Vagina (tissue), 2 donors: Measurements from ENCODE around the gene RAB23. TPM values are rescaled to one million over a fixed set of nuclear protein-coding genes. Genes with fewer than 3 reads are reported as not detected.

Experiments
- DNase-seq, 2 donors: peaks; one replicate each; pipeline ENCODE4 v3.0.0-alpha.2; 2017; ENCODE audit errors: extremely low spot score in 2 of 2
- H3K27ac ChIP-seq: fragments of 200-600 bp; sonication (generic); one replicate; pipeline ENCODE4 v1.5.1; 2019
- H3K27me3 ChIP-seq: fragments of 200-600 bp; sonication (generic); one replicate; pipeline ENCODE4 v1.5.1; 2019
- H3K36me3 ChIP-seq, 2 donors: fragments of 200-600 bp; sonication (generic); one replicate each; pipeline ENCODE4 v1.5.1; 2017 to 2019
- H3K4me1 ChIP-seq: fragments of 200-600 bp; sonication (generic); one replicate; pipeline ENCODE4 v1.5.1; 2019
- H3K4me3 ChIP-seq, 2 donors: fragments of 200-600 bp; sonication (generic); 1 replicate in 1 of 2; 2 replicates in 1 of 2; pipeline ENCODE4 v1.5.1; 2016 to 2019
- H3K9me3 ChIP-seq: fragments of 200-600 bp; sonication (generic); one replicate; pipeline ENCODE4 v1.5.1; 2019
- POLR2A ChIP-seq, 2 donors: fragments of 450-650 bp; IDR thresholded peaks; one replicate each; pipeline ENCODE4 v1.6.1; 2017; ENCODE audit warnings: antibody characterized with exemption in 2 of 2, mild to moderate bottlenecking in 2 of 2, moderate library complexity in 2 of 2
- POLR2AphosphoS5 ChIP-seq, 2 donors: sonication (generic); formaldehyde crosslinking; IDR thresholded peaks; one replicate each; pipeline ENCODE4 v1.9.0; 2017; ENCODE audit warnings: antibody characterized with exemption in 2 of 2, mild to moderate bottlenecking in 2 of 2, low read depth in 1 of 2; ENCODE audit not compliant: insufficient read depth in 1 of 2
- intact Hi-C: fragments of 100-400 bp; cut with DNase I; formaldehyde crosslinking; loops from one replicate; pipeline ENCODE4 v1.15.1; 2023
- total RNA-seq: library from RNA; depleted of rRNA; stranded (reverse); fragments of >200 nt; gene quantifications from one replicate; pipeline ENCODE4 v1.2.3, GENCODE V29; 2016
- TF ChIP-seq, protein P1 (sequence below), 3 experiments: fragments of 450-650 bp in 2 of 3; fragments of 200-600 bp in 1 of 3; sonication (generic) in 1 of 3; IDR thresholded peaks; one replicate each; pipeline ENCODE4 v1.5.1; 2017 to 2019; ENCODE audit warnings: antibody characterized with exemption in 3 of 3, mild to moderate bottlenecking in 2 of 3, moderate library complexity in 2 of 3

RAB23 gene
- total RNA-seq, 1 donor from 2014 or later, result 31.4 TPM

DNA sequence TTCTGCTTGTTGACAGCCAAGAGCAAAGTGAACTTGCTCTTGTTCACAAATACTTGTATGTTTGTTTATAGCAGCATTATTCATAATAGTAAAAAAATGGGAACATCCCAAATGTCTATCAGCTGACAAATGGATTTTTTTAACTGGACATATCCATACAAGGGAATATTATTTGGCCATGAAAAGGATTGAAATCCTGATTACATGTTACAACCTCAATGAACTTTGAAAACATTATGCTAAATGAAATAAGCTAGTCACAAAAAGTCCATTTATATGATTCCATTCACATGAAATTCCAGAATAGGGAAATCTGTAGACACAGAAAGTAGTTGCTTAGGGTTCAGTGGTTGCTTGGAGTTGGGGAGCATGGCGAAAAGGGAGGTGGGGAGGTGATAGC lies 78.4 kb downstream of the RAB23 start:
- TF ChIP-seq POLR2A (IDR thresholded peaks at IDR 0.05) (no peak), POLR2AphosphoS5 (IDR thresholded peaks at IDR 0.05; ENCODE audit: insufficient read depth in 1 of 2, low read depth in 1 of 2) (no peak)
- TF ChIP-seq, protein P1, sequence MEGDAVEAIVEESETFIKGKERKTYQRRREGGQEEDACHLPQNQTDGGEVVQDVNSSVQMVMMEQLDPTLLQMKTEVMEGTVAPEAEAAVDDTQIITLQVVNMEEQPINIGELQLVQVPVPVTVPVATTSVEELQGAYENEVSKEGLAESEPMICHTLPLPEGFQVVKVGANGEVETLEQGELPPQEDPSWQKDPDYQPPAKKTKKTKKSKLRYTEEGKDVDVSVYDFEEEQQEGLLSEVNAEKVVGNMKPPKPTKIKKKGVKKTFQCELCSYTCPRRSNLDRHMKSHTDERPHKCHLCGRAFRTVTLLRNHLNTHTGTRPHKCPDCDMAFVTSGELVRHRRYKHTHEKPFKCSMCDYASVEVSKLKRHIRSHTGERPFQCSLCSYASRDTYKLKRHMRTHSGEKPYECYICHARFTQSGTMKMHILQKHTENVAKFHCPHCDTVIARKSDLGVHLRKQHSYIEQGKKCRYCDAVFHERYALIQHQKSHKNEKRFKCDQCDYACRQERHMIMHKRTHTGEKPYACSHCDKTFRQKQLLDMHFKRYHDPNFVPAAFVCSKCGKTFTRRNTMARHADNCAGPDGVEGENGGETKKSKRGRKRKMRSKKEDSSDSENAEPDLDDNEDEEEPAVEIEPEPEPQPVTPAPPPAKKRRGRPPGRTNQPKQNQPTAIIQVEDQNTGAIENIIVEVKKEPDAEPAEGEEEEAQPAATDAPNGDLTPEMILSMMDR (IDR thresholded peaks at IDR 0.05), result no peak
- Histone ChIP-seq H3K36me3 (peaks cover 0 to 35% of the 10 kb centered on the region in 2 donors), H3K4me3 (no peak overlapping the region), H3K27me3 (no peaks in the 10 kb centered on the region), H3K27ac (no peak overlapping the region), H3K9me3 (no peaks in the 10 kb centered on the region), H3K4me1 (no peaks in the 10 kb centered on the region)
- no peak for DNase-seq
- intact Hi-C loops, result no loop called here

DNA sequence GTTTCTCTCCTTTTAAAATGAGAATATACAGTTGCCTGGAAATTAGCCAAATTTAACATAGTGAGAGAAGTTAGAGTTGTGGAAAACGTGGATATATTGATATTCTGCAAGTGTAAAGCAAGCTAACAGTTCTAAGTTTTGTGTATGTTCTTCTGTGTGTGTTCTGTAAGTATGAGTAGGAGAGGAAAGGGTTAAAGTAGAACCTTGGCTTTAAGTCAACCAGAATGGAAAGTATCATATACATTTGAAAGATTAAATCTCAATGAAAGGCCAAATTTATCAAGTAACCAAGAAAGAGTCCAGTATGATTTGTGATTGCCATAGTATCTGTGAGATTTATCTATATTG lies 80.0 kb downstream of the RAB23 start:
- Histone ChIP-seq H3K9me3 (no peaks in the 10 kb centered on the region), H3K4me1 (no peaks in the 10 kb centered on the region), H3K4me3 (no peak overlapping the region), H3K27ac (no peak overlapping the region), H3K27me3 (no peaks in the 10 kb centered on the region), H3K36me3 (peaks cover 0 to 20% of the 10 kb centered on the region in 2 donors)
- TF ChIP-seq POLR2A (IDR thresholded peaks at IDR 0.05) (no peak), POLR2AphosphoS5 (IDR thresholded peaks at IDR 0.05; ENCODE audit: insufficient read depth in 1 of 2, low read depth in 1 of 2) (no peak)
- TF ChIP-seq, protein P1 (IDR thresholded peaks at IDR 0.05), result no peak
- intact Hi-C loops, result no loop called here
- DNase-seq, result no peak

GRCh38 chr6:57141451-57142177 lies 80.5 kb downstream of the RAB23 start:
- intact Hi-C loops, result no loop called here

GRCh38 chr6:57138026-57138425 lies 84.1 kb downstream of the RAB23 start:
- H3K4me3 ChIP-seq, result no peak overlapping the region
- DNase-seq, result no peak
- intact Hi-C loops, result no loop called here
- no peaks in the 10 kb centered on the region for H3K4me1 ChIP-seq
- no peak overlapping the region for H3K27ac ChIP-seq
- H3K27me3 ChIP-seq, result no peaks in the 10 kb centered on the region
- no peak for TF ChIP-seq POLR2AphosphoS5 (IDR thresholded peaks at IDR 0.05; ENCODE audit: insufficient read depth in 1 of 2, low read depth in 1 of 2)
- TF ChIP-seq, protein P1 (IDR thresholded peaks at IDR 0.05), result no peak
- H3K36me3 ChIP-seq, result peaks cover 0 to 25% of the 10 kb centered on the region in 2 donors
- no peaks in the 10 kb centered on the region for H3K9me3 ChIP-seq

More at GRCh38 chr6:57141451-57142177, 80.5 kb downstream of the RAB23 start:
- Histone ChIP-seq H3K4me3 (no peak overlapping the region), H3K36me3 (peaks cover 0 to 20% of the 10 kb centered on the region in 2 donors), H3K27ac (no peak overlapping the region), H3K27me3 (no peaks in the 10 kb centered on the region), H3K9me3 (no peaks in the 10 kb centered on the region), H3K4me1 (no peaks in the 10 kb centered on the region)
- TF ChIP-seq, protein P1 (IDR thresholded peaks at IDR 0.05), result no peak
- no peak for TF ChIP-seq POLR2A (IDR thresholded peaks at IDR 0.05)
- no peak for TF ChIP-seq POLR2AphosphoS5 (IDR thresholded peaks at IDR 0.05; ENCODE audit: insufficient read depth in 1 of 2, low read depth in 1 of 2)
- no peak for DNase-seq

- Histone ChIP-seq H3K4me3 (no peak overlapping the region), H3K27me3 (no peaks in the 10 kb centered on the region), H3K9me3 (no peaks in the 10 kb centered on the region), H3K36me3 (peaks cover 0 to 21% of the 10 kb centered on the region in 2 donors), H3K27ac (no peak overlapping the region), H3K4me1 (no peaks in the 10 kb centered on the region)
- TF ChIP-seq POLR2A (IDR thresholded peaks at IDR 0.05) (no peak), POLR2AphosphoS5 (IDR thresholded peaks at IDR 0.05; ENCODE audit: insufficient read depth in 1 of 2, low read depth in 1 of 2) (no peak)
- TF ChIP-seq, protein P1 (IDR thresholded peaks at IDR 0.05), result no peak
- no peak for DNase-seq
- intact Hi-C loops, result no loop called here
Observed at GRCh38 chr6:57137350-57137749, 84.8 kb downstream of the RAB23 start.
